K562 (cell line): Measurements from ENCODE around the gene GALNT7. TPM values are rescaled to one million over a fixed set of nuclear protein-coding genes. Genes with fewer than 3 reads are reported as not detected.

ENCODE experiments used
- CBFA2T2 ChIP-seq: fragments of 450-650 bp; conservative IDR thresholded peaks from 2 replicates; pipeline ENCODE4 v1.6.1; 2017; ENCODE audit warnings: mild to moderate bottlenecking
- CCNT2 ChIP-seq: IDR thresholded peaks from 2 replicates; pipeline ENCODE4 v1.6.1; 2011; ENCODE audit warnings: borderline replicate concordance, low read depth, mild to moderate bottlenecking, moderate library complexity, mixed read lengths, low read length; ENCODE audit not compliant: insufficient read length; ENCODE audit errors: extremely low read depth
- DIDO1 ChIP-seq: fragments of 450-650 bp; IDR thresholded peaks from 2 replicates; pipeline ENCODE4 v1.6.1; 2016; ENCODE audit warnings: low read depth, missing biosample characterization, missing genetic modification characterization
- ETV5 ChIP-seq: sonication (generic); formaldehyde crosslinking; IDR thresholded peaks from 2 replicates; pipeline ENCODE4 v1.4.0; 2020; ENCODE audit warnings: low read depth, mild to moderate bottlenecking, missing genetic modification reagents
- HDAC1 ChIP-seq, 2 experiments: fragments of 450-650 bp; IDR thresholded peaks; 2 replicates each; pipeline ENCODE4 v1.6.1; 2016 to 2017; ENCODE audit warnings: inconsistent platforms in 1 of 2, mild to moderate bottlenecking in 1 of 2, moderate library complexity in 1 of 2
- HLTF ChIP-seq: fragments of 450-650 bp; IDR thresholded peaks from 2 replicates; pipeline ENCODE4 v1.6.1; 2016
- NCOA6 ChIP-seq: fragments of 450-650 bp; IDR thresholded peaks from 2 replicates; pipeline ENCODE4 v1.6.1; 2017; ENCODE audit warnings: mild to moderate bottlenecking
- RBM39 ChIP-seq: fragments of 200-400 bp; formaldehyde crosslinking; optimal IDR thresholded peaks from 2 replicates; pipeline ENCODE3; 2018; ENCODE audit warnings: low read depth, low read length
- SAP30 ChIP-seq: fragments of 200-600 bp; sonication (generic); IDR thresholded peaks from 2 replicates; pipeline ENCODE4 v1.6.1; 2012; ENCODE audit warnings: borderline replicate concordance, low read depth, mild to moderate bottlenecking, moderate library complexity, low read length, control low read depth, inconsistent platforms; ENCODE audit not compliant: insufficient read depth, poor library complexity, severe bottlenecking
- SMAD2 ChIP-seq: fragments of 150-350 bp; IDR thresholded peaks from 2 replicates; pipeline ENCODE4 v1.6.1; 2014; ENCODE audit warnings: low read depth, mild to moderate bottlenecking, low read length
- SMARCB1 ChIP-seq: IDR thresholded peaks from 2 replicates; pipeline ENCODE4 v1.6.1; 2011; ENCODE audit warnings: improper control_type of control experiment, low read depth; ENCODE audit not compliant: insufficient read length
- SRSF1 ChIP-seq: fragments of 200-400 bp; formaldehyde crosslinking; IDR thresholded peaks from 2 replicates; pipeline ENCODE4 v1.6.1; 2017; ENCODE audit warnings: mild to moderate bottlenecking, low read depth, low read length, moderate library complexity
- STAG1 ChIP-seq: sonication (generic); formaldehyde crosslinking; IDR thresholded peaks from 2 replicates; pipeline ENCODE4 v1.5.0; 2020; ENCODE audit warnings: missing genetic modification reagents, borderline replicate concordance
- ZC3H11A ChIP-seq: IDR thresholded peaks from 2 replicates; pipeline ENCODE4 v1.6.1; 2012; ENCODE audit warnings: low read depth, low read length, improper control_type of control experiment
- ZNF174 ChIP-seq: fragments of 250-450 bp; sonication (Bioruptor Pico); IDR thresholded peaks from 2 replicates; pipeline ENCODE4 v1.4.0; 2020; ENCODE audit warnings: mild to moderate bottlenecking
- ZNF778 ChIP-seq: fragments of 450-650 bp; formaldehyde crosslinking; IDR thresholded peaks from 2 replicates; pipeline ENCODE4 v1.4.0; 2020; ENCODE audit warnings: mild to moderate bottlenecking, moderate library complexity
- ZSCAN32 ChIP-seq: fragments of 450-650 bp; formaldehyde crosslinking; IDR thresholded peaks from 2 replicates; pipeline ENCODE4 v1.4.0; 2020; ENCODE audit warnings: mild to moderate bottlenecking, moderate library complexity
- polyA plus RNA-seq, 8 experiments: library from polyadenylated mRNA; depleted of rRNA in 4 of 8; stranded (reverse) in 5 of 8; unstranded in 3 of 8; fragments of >200 nt; fragmentation: Nextera tagmentation in 2 of 8; fragmentation: Illumina TruSeq in 1 of 8; extraction: Ambion mirVana in 2 of 8; extraction: Trizol in 1 of 8; gene quantifications; 2 replicates each; pipeline versions ENCODE4 v1.2.1 to v1.2.3, GENCODE V29; 2011 to 2014; ENCODE audit warnings: inconsistent platforms in 1 of 8, missing spikeins in 1 of 8
- total RNA-seq, 7 experiments: library from RNA; depleted of rRNA in 6 of 7; stranded (reverse); fragments of >200 nt in 6 of 7; fragmentation: Illumina TruSeq in 2 of 7; extraction: Trizol in 2 of 7; gene quantifications; 2 replicates each; pipeline versions ENCODE4 v1.2.1 to v1.2.3, GENCODE V29; 2011 to 2021; ENCODE audit warnings: low replicate concordance in 1 of 7
- TF ChIP-seq, protein P1 (sequence below): fragments of 450-650 bp; IDR thresholded peaks from 2 replicates; pipeline ENCODE4 v1.6.1; 2016; ENCODE audit warnings: borderline replicate concordance
- TF ChIP-seq, protein P2 (sequence below): sonication (generic); formaldehyde crosslinking; IDR thresholded peaks from 2 replicates; pipeline ENCODE4 v1.8.0; 2022; ENCODE audit warnings: missing genetic modification reagents, mild to moderate bottlenecking, borderline replicate concordance
- TF ChIP-seq, protein P3 (sequence below), 2 experiments: fragments of 150-350 bp in 1 of 2; IDR thresholded peaks; 2 replicates each; pipeline ENCODE4 v1.6.1; 2012 to 2016; ENCODE audit warnings: low read depth in 2 of 2, low read length in 2 of 2, mild to moderate bottlenecking in 1 of 2, moderate library complexity in 1 of 2

GALNT7 gene
- total and polyA plus RNA-seq, 9 of the 15 experiments (the other 6 are each of a cell fraction or from before 2014, with no cell fraction given): 16.7 to 38.7 (median 31.1) TPM

DNA sequence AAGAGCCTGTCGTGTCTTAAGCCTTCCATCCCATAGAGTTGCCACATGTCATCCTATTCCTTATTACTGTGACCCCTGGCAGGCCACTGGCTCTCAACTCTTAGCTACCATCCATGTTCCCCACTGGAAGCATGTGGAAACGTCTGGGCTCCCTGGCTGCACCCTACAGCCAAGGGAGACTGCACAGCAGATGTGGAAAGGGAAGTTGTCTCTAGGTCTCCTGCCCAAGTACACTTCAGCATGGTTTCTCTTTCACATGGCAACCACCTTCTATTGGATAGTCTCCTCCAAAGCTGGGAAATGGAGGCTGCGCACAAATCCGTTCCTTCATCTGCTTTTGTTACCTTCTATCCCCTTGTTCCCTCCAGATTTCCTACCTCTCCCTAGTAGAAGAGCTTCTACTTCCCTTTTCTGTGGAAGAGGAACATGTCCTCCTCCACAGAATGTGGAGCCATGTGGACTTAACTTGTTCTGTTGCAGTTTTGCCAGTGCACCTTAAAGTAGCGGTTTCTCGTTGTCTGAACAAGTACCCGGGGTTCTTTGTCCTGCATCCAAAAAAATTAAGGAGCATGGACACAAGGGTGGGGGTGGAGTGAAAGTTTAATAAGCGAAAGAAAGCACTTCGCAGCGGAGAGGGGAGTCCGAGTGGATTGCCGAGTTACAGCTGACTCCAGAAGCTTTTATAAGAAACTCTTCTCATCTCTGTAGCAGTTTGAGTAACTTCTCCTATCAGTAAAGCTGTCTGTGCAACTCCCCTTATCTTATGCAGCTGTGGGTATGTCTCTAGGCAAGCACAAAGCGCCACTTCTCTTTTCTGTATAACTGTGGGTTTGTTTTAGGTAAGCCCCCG lies 113.0 kb downstream of the GALNT7 start (continued):
- TF ChIP-seq, protein P1, sequence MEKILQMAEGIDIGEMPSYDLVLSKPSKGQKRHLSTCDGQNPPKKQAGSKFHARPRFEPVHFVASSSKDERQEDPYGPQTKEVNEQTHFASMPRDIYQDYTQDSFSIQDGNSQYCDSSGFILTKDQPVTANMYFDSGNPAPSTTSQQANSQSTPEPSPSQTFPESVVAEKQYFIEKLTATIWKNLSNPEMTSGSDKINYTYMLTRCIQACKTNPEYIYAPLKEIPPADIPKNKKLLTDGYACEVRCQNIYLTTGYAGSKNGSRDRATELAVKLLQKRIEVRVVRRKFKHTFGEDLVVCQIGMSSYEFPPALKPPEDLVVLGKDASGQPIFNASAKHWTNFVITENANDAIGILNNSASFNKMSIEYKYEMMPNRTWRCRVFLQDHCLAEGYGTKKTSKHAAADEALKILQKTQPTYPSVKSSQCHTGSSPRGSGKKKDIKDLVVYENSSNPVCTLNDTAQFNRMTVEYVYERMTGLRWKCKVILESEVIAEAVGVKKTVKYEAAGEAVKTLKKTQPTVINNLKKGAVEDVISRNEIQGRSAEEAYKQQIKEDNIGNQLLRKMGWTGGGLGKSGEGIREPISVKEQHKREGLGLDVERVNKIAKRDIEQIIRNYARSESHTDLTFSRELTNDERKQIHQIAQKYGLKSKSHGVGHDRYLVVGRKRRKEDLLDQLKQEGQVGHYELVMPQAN: peak; percentile 68
- TF ChIP-seq STAG1 (CRISPR knock-in tag) (no peak), SAP30 (peak; percentile 22), CCNT2 (no peak), ZC3H11A (no peak), HLTF (no peak), SRSF1 (no peak), ZNF174 (CRISPR knock-in tag) (no peak), HDAC1 (IDR thresholded peaks at IDR 0.05) (peak in 1 of 2 experiments; percentile 73; a peak in 2 of 4 replicates), ETV5 (CRISPR knock-in tag) (no peak), SMAD2 (no peak), NCOA6 (no peak), RBM39 (no peak), DIDO1 (tag) (no peak), CBFA2T2 (peak; percentile 73), SMARCB1 (no peak), ZSCAN32 (CRISPR knock-in tag) (no peak), ZNF778 (CRISPR knock-in tag) (no peak)
- TF ChIP-seq, protein P2, sequence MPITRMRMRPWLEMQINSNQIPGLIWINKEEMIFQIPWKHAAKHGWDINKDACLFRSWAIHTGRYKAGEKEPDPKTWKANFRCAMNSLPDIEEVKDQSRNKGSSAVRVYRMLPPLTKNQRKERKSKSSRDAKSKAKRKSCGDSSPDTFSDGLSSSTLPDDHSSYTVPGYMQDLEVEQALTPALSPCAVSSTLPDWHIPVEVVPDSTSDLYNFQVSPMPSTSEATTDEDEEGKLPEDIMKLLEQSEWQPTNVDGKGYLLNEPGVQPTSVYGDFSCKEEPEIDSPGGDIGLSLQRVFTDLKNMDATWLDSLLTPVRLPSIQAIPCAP: no peak
- TF ChIP-seq, protein P3, sequence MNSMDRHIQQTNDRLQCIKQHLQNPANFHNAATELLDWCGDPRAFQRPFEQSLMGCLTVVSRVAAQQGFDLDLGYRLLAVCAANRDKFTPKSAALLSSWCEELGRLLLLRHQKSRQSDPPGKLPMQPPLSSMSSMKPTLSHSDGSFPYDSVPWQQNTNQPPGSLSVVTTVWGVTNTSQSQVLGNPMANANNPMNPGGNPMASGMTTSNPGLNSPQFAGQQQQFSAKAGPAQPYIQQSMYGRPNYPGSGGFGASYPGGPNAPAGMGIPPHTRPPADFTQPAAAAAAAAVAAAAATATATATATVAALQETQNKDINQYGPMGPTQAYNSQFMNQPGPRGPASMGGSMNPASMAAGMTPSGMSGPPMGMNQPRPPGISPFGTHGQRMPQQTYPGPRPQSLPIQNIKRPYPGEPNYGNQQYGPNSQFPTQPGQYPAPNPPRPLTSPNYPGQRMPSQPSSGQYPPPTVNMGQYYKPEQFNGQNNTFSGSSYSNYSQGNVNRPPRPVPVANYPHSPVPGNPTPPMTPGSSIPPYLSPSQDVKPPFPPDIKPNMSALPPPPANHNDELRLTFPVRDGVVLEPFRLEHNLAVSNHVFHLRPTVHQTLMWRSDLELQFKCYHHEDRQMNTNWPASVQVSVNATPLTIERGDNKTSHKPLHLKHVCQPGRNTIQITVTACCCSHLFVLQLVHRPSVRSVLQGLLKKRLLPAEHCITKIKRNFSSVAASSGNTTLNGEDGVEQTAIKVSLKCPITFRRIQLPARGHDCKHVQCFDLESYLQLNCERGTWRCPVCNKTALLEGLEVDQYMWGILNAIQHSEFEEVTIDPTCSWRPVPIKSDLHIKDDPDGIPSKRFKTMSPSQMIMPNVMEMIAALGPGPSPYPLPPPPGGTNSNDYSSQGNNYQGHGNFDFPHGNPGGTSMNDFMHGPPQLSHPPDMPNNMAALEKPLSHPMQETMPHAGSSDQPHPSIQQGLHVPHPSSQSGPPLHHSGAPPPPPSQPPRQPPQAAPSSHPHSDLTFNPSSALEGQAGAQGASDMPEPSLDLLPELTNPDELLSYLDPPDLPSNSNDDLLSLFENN (IDR thresholded peaks at IDR 0.05; ENCODE audit: low read depth in 2 of 2, low read length in 2 of 2): no peak
